Amniotic stem cell (primary cell): ENCODE data around the gene ATXN10.
A peak's percentile ranks its signal among the peaks of the same experiment; 100 is the strongest.
"Not testable (repeated sequence)": the region's sequence is repeated elsewhere in the genome, so short reads cannot be mapped to it uniquely, and the experiment has no call there.

ENCODE experiments used
- DNase-seq: peaks from one replicate; lab custom pipeline; 2025; lab: John Stamatoyannopoulos, UW

Gene ATXN10

DNA sequence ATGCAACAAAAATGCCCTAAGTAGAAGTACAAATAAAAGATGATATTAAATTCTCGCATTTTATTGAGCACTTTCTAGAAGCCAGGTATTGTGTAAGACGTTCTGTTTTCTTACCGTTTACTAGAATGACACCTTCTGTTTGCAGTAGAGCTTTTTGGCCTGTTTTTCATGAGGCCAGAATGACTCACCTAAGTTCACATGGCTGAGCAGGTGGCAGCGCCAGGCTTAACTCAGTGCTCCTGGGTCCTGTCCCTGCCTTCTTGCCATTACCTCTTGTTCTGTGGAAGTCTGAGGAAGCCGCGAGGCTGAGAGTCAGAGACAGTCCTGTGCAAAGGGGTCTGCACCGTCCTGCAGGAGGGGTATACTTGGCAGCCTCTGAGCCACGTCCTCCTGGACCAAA is 113.8 kb downstream of the ATXN10 start:
- no peak for DNase-seq

DNA sequence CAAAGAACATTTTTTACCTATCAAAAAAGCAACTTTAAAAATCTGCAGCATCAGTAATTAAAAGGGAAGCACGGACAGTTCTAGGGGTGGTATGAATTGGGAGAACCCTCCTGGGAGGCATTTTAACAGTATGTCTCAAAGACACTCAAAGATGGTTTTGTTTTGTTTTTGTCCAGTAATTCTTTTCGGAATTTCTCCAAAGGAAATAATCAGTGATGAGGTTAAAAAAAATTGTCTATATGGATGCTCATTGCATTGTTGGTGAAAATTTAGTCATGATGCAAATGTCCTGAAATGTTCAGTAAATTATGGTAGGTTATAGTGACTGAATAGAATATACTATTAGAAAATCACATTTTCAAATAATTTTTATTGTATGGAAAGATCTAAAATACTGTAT is 115.1 kb downstream of the ATXN10 start:
- no peak for DNase-seq

DNA sequence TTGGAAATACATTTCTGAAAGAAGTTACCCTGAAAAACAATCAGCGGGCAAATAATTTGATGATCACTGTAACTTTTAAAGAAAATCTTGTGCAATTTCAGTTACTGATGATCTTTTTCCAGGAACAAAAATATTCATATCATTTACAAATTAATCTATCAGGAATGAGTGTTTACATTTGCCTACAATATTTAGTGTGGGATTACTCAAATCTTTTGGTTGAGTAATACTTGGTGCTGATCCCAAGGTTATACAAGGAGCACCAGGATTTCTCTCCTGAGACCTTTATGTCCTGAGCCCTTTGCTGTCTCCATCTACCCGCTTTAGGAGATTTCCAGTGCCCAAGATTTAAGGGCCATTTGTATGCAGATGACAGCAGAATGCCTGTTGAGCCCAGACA is 116.1 kb downstream of the ATXN10 start:
- DNase-seq = no peak

DNA sequence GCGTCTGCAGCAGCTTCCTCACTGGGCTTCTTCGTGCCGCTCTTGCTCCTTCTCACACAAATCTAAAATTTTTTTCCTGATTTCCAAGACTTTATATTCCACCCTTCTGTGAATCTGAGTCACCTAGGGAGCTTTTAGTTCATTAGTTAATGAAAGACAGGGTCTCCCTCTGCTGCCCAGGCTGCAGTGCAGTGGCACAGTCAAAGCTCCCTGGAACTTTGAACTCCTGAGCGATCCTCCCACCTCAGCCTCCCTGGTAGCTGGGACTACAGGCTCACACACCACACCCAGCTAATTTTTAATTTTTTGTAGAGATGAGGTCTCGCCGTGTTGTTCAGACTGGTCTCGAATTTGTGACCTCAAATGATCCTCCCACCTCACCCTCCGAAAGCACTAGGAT is 116.9 kb downstream of the ATXN10 start:
- DNase-seq = no peak

DNA sequence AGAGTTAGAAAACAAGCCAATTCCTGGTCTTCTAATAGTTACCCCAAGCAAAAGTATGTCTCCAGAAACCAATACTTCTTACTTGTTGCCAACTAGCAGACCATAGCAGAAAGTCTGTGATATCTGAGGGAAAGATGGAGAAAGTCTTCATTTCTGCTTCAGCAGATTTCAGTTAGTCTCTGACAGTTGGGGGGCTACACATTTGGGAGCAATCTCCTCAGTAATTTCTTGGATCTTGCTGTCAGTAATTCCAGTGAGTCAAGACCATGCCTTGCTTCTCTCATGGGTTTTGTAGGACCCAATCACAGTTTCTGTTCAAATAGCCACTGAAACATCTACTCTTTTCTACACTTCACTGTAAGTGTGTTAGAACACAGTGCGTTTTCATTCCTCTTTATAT is 118.8 kb downstream of the ATXN10 start:
- no peak for DNase-seq

DNA sequence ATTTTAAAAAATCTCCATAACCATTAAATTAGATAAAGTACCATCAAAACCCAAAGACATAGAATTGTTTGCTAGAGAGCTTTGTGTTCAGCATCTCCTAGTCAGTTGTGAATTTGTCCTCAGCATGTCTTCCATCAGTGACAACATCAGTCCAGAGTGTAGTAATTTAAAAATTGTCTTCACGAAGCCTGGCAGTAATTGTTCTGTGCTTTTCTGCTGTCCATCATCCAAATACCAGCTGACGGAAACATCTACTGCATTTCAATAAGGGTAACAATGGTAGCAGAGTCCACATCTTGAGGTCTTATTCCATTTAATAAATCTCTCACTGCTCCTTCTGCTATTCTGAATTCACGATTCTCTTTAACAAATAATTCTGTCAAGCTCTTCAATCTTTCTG is 121.5 kb downstream of the ATXN10 start:
- DNase-seq = no peak

DNA sequence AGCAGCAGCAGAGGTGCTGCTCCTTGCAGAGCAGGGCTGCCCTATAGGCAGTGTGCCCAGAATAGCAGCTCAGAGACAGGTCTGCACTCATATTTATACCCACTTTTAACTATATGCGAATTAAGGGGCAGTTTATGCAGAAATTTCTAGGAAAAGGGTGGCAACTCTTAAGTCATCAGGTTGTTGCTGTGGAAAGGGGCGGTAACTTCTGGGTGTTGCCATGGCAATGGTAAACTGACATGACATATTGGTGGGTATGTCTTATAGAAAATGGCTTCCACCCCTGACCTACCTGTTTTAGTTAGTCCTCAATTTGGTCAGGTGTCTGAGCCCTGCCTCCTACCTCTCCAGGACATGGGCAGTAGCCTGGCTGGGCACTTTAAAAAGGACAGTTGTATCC is 122.3 kb downstream of the ATXN10 start:
- DNase-seq = no peak

DNA sequence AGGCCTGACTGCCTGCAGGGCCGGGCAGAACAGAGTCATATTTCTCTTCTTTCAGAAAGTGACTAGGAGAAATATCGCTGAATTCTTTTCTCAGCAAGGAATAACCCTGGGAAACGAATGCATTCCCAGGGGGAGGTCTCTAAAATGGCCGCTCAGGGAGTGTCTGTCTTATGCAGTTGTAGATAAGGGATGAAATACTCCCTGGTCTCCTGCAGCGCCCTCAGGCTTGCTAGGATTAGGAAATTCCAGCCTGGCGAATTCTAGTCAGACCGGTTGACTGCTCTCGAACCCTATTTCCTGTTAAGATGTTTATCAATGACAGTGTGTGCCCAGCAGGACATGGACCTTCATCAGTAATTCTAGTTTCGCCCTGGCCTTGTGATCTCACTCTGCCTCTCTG is 124.4 kb downstream of the ATXN10 start:
- not testable (repeated sequence) for DNase-seq

DNA sequence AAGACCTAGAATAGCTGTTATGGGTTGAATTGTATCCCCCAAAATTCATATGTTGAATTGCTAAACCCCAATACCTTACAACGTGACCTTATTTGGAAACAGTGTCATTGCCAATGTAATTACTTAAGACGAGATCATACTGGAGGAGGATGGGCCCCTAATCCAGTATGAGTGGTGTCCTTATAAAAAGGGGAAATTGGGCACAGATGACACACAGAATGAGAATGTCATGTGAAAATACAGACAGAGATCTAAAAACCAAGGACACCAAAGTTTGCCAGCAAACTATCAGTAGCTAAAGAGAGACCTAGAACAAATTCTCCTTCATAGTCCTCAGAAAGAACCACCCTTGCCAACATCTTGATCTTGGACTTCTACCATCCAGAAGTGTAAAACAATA is 127.7 kb downstream of the ATXN10 start:
- no peak for DNase-seq

DNA sequence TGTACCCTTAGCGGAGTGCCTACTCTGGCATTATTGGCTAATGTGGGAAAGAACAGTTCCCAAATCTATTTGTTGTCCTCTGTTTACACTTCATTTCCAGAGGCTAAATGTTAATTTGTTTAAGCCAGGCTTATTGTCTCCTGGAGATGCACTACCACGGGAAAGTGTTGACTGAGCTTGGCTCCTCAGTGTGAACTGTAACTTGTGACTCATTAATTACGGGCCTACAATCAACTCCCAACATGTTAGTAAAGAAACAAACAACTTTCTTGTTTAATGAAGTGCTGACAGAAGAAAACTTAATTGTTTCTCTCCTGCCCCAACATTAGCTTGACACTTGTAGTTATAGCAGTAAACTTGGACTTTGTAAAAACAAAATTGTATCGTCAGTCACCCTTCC is 130.4 kb downstream of the ATXN10 start:
- DNase-seq = no peak

DNA sequence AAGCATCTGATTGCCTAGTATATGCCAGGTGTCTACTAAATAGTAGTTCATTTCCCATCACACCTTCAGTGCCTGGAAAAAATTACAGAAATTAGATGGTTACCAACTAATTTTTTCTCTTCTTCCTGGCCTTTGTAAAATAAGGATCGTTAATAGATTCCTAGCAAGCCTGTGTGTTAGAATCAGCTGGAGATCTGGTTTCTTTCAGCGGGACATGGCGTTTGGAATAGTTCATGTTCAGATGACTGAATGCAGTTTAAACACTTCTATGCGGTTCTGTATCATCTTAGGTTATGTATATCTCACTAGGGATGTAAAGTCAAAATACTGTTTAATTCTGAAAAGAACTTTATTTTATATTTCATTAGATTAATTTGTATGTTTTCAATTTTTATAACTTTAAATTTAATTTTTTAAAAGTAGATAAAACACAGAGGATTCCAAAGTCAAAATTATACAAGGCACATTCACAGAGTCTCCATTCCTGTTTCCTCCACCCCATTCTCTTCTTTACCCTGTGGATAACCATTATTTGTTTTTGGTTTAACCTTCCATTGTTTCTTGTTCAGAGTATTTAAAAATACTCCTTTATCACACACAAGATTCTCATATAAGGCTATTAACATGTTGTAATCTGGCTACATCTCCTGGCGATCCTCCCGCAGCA is 132.8 kb downstream of the ATXN10 start:
- DNase-seq = no peak

DNA sequence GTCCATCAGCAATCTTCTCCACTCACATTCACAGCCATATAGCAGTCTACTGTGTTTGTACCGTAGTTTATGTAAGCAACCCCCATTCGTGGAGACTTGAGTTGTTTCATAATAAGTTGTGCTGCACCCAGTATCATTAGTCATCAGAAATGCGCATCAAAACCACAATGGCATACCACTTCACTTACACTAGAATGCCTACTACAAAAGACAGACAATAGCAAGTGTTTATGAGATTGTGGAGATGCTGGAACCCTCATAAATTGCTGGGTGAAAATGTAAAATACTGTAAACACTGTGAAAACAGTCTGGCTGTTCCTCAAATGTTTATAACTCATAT is 133.3 kb downstream of the ATXN10 start:
- DNase-seq = peak; percentile 67

DNA sequence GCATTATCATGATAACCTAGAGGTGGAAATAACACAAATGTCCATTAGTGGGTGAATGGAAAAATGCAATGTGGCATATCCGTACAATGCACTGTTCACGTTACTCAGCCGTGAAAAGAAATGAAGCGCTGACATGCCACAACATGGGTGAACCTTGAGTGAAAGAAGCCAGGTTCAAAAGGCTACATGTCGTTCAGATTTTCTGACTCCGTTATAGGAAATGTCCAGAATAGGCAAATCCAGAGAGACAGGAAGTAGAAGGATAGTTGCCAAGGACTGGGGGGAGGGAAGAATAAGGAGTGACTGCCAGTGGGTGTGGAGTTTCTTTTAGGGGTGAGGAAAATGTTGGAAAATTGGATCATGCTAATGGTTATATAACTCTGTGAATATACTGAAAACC is 133.8 kb downstream of the ATXN10 start:
- no peak for DNase-seq

DNA sequence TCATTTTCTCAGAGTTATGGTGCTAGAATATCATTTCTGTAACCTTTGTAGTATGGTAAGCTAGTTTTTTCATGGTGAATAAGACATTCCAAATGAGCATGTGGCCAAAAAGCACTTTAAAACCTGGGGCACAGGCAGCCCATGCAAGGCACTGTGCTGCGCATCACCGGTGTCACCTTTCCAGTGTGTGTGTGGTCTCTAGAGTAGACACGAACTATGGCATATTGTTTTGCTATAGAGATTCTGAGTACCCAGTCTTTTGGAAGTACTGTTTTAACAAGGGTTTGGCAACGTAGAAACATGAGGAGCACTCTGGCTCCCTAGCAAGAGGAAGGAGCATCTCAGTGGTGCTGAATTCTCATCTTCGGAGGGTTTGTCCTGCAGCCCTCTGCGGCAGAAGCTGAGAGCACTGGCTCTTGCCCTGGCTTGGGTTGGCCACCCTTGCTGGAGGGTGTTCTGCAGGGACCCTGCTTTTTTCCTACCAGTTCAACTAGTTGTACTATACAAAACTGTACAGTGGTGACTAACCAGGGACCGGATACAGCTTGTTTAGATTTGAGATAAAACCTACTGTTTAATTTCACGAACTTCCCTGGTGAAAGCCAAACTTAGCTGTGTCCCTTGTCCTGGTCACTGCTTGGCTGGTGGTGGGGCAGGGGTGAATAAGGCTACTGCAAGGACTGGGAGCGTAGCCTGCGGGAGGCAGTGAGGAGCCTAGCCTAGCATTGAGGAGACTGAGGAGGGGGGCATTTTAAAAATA is 135.7 kb downstream of the ATXN10 start:
- DNase-seq = no peak

DNA sequence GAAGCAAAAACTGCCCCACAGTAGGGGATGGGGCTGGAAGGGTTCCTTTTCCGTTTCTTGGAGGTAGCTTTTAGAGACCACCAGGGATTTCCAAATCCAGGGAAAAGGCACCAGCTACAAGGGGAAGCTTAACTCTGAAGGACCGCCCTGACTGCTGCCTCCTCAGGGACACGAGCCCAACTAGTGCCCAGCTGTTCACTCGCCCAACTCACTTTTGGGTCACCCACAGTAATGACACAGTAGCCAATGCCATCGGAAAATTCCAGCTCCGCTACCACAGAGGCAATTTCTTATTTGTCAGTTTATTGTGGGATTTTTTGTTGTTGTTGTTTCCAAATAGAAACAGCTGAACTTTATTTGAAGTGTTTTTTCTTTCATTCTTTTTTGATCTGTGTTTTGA is 141.3 kb downstream of the ATXN10 start:
- DNase-seq = no peak

DNA sequence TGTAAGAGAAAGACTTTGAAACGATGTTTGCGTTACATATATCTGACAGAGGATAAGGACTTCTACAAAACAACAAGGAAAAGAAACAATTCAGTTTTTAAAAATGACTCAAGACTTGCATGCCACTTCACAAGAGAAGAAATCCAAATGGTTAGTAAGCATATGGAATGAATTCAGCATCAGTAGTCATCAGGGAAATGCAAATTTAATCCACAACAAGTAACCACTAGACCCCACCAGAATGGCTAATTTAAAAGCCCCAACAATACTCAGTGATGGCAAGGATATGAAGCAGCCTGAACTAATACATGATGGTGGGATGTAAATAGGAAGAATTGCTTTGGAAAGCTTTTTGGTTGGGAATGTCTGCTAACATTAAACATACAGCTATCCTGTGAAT is 142.6 kb downstream of the ATXN10 start:
- DNase-seq = no peak

DNA sequence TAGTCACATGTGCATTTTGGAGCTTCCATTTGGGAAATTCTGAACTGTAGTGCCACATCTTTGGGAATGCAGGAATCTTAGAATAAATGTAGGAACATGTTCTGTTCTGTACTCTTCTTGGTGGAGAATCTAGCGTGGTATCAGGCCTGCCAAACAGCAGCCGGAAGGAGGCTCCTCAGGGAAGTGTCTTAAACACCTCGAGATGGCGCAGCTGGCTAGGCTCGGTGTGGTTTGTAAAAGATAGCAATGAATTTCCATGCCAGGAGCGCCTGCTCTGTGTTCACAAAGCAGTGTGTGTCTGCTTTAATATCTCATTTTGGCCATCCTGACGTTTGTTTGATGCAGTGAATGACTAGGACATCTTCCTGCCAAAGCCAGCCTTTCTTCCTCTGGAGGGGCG is 145.1 kb downstream of the ATXN10 start:
- no peak for DNase-seq

DNA sequence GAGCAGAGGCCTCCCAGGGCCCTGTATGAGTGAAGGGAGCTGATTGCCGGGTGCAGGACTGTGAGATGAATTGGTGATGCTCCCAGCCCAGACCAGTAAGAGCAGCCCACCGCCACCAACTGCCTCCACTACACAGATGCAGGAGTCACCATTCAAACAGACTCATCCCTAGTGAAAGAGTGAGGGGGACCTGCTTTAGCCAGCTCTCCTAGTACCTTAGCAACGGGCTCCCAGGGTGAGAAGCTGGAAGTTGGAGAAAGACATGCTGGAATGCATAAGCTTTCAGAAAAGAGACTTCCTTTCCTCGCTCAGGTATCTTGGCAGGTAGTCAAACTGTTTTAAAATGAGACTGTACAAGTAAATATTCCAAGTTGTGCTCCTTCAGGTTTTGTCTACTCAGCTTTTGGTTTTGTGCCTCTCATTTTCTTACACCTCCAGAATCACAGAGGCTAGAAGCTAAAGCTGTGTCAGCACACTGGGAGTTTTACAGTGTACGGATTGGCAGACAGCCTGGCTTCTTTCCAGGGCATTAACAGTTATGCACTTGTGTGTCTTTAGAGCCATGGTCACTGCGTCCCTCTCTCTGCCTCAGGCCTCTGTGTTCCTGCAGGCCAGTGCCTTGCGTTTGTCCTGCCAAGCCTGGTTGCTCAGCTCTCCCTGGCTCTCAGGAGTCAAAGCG is 146.2 kb downstream of the ATXN10 start:
- no peak for DNase-seq

DNA sequence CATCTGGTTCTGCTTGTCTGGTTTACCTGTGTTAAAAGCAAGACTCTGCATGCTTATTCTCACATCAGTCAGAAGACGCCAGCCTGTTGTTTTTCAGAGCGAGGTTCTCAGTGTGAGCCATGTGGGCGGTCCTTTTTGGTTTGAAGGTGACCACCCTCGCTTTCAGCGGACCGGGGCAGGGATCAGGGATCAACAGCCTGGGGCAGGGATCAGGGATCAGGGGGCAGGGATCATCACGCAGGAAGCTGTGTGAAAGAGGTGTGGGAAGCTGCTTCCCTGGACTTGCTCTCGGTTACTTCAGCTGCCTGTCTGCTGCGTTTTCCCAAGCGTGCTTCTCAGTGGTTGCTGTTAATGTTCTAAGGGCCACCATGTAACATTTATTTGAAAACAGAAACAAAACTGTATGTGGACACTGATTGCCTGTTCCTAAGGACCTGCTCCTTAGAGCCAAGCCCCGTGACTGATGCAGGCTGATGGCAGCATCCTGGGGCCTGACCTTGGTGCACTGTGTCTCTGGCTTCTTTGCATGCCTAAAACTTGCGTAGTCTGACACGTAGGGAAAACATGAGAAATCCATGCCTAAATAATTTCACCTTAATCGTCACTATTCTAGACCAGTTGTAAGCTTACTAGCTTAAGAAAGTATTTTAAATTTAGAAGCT is 146.9 kb downstream of the ATXN10 start:
- DNase-seq = no peak

DNA sequence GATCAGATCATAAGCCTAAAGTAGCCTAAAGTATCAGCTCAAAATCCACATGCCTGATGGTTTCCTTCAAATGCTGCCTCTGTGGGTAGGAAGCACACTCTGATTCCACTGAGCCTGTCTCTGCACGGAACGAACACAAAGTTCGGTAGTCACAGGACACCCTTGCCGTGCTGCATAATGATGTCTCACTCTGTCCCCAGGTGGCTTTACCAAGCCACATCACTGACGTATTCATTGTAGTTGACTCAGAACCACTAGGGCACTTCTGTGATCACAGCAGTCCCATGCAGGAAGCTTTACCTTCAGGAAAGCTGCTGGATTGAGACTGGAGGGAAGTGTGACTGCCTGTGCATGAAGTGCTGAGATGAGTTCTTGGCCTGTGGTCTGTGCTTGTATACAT is 147.7 kb downstream of the ATXN10 start:
- no peak for DNase-seq

DNA sequence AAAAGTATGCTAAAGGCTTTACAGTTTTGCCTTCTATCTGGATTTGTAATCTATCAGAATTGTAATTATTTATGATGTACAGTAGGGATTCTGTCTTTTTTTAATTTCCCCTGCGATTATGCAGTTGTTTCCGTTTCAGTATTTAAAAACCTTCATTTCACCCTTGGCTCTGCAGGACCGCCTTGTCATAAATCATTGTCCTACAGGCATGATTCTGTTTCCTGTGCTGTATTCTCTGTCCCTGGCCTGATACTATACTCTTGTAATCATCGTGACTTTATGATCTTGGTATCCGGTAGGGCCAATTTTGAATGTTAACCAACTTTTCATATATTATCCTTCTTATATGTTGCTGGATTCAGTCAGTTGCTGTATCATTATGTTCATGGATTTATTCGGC is 151.7 kb downstream of the ATXN10 start:
- no peak for DNase-seq

DNA sequence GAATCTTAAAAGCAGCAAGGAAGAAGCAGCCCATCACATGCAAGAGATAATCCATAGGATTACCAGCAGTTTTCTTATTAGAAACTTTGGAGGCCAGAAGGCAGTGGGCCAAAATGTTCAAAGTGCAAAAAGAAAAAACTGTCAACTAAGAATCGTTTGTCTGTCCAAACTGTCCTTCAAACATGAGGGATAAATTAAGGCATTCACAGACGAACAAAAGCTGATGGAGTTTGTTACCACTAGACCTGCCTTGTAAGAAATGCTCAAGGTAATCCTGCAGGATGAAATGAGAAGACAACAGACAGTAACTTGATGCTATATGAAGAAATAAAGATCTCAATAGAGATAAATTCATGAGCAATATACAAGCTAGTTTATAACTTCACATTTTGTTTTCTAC is 154.9 kb downstream of the ATXN10 start:
- DNase-seq = no peak

DNA sequence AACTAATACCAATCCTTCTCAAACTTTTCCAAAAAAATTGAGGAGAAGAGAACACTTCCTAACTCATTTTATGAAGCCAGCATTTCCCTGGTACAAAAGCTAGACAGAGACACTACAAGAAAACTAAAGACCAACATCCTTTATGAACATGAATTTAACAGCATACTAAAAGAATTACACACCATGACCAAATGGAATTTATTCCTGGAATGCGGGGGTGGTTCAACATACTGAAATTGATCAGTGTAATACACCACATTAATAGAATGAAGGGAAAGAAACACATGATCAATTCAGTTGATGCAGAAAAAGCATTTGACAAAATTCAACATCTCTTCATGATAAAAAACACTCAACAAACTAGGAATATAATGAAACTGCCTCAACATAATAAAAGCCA is 157.2 kb downstream of the ATXN10 start:
- DNase-seq = no peak
